LHCN-M2 (cell line): ENCODE measurements around the gene MUC15. TPM values are rescaled to one million over a fixed set of nuclear protein-coding genes. Genes with fewer than 3 reads are reported as not detected.

Experiments
- total RNA-seq: library from RNA; depleted of rRNA; stranded (reverse); fragments of >200 nt; gene quantifications from 2 replicates; pipeline ENCODE4 v1.2.3, GENCODE V29; 2014; rRNA removed

The MUC15 gene
- total RNA-seq, 1 experiment from 2014 or later, result not detected

Other genes starting within 250 kb of the MUC15 start
- not detected in 2 replicates for gene ANO3, start 240.1 kb downstream of the MUC15 start, total RNA-seq
- under 0.01 TPM in 1 of 2 replicates, not detected in the other for gene SLC5A12, start 149.8 kb upstream of the MUC15 start, total RNA-seq